Measurements from ENCODE around the gene CLDND1.

CLDND1 gene

DNA sequence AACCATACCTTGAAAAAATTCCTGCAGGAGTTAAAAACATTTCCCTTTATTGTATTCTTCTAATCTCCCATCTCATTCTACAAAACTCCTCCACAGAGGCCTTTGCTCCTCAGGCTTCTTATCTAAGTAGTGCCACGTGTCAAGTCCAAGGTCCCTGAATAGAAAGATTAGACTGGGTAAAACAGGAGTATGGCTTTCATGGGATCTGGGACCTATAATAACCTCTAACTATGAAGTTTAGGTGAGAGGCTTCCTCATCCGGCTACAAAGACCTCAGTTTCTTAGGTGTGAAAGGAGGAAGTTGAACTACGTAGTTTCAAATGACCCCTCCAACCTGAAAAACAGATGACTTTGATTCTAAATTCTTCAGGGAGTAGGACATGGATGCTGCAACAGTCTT, 29.1 kb upstream of the CLDND1 start:
- no peak for DNase-seq (ENCODE audit: low read depth in 2 of 2)

GRCh38 chr3:98551236-98551635, 28.5 kb upstream of the CLDND1 start:
- no peak for DNase-seq (ENCODE audit: low read depth in 2 of 2)

- no peak for DNase-seq (ENCODE audit: low read depth in 2 of 2)
Observed at GRCh38 chr3:98550833-98551232, 28.1 kb upstream of the CLDND1 start.

GRCh38 chr3:98548544-98548943, 25.8 kb upstream of the CLDND1 start:
- DNase-seq (ENCODE audit: low read depth in 2 of 2): no peak

DNA sequence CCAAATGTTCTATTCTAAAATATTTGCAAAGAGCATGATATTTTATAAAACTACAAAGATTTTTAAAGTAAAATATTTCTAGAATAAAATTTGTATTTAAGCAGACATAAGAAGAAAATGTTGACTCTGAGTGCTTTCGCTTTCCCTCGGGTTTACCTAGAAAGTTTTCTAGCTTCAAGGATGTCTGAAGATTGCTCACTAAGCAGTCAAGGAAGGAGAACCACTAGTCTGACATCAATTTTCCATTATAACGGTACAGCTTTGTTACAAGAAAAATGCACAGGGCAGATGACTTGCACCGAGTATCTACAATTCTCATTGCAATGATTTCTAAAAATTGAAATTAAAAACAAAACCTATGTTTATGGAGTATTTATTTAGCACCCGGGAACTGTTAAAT, 23.2 kb upstream of the CLDND1 start:
- DNase-seq (ENCODE audit: low read depth in 2 of 2): no peak

GRCh38 chr3:98542623-98543022, 19.9 kb upstream of the CLDND1 start:
- DNase-seq (ENCODE audit: low read depth in 2 of 2): no peak

- no peak for DNase-seq (ENCODE audit: low read depth in 2 of 2)
Observed at GRCh38 chr3:98541695-98542094, 19.0 kb upstream of the CLDND1 start.

DNA sequence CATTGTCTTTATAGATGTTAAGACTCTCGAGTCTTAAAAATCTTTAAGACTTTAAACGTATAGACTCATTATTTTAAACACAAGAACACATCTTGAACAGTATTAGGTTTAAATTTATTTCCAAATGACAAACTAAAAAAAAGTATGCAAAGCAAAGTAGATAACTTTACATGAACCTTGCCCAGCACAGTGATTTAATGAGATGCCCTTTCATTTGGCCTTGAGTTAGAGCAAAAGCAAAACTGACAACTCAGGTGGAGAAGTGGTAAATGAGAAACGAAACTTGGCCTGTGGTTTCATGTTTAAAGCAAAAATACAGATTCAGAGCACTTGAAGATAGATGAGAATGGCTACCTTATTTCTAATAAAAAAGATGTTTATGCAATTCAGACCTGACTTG, 17.6 kb upstream of the CLDND1 start:
- DNase-seq (ENCODE audit: low read depth in 2 of 2): no peak

GRCh38 chr3:98536456-98537017, 13.8 kb upstream of the CLDND1 start:
- no peak for DNase-seq (ENCODE audit: low read depth in 2 of 2)

GRCh38 chr3:98534734-98535133, 12.0 kb upstream of the CLDND1 start:
- no peak for DNase-seq (ENCODE audit: low read depth in 2 of 2)

DNA sequence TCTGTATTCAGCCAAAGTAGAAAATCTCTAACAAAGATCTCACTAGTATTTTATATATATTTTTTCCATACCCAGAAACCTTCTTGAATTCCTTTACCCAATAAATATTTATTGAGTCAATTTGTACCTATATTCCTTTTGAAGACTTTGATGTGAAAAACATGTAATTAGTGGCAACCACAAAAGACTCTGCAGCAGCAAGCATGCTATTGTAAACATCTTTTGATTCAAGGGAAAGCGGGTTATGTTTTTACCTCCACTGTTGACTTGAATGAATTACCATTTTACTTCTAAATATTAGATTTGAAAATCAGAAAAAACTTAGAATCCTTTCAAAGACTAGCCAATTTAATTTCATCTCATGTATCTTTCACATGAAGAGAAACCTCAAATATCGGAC, 11.5 kb upstream of the CLDND1 start:
- DNase-seq (ENCODE audit: low read depth in 2 of 2): no peak

DNA sequence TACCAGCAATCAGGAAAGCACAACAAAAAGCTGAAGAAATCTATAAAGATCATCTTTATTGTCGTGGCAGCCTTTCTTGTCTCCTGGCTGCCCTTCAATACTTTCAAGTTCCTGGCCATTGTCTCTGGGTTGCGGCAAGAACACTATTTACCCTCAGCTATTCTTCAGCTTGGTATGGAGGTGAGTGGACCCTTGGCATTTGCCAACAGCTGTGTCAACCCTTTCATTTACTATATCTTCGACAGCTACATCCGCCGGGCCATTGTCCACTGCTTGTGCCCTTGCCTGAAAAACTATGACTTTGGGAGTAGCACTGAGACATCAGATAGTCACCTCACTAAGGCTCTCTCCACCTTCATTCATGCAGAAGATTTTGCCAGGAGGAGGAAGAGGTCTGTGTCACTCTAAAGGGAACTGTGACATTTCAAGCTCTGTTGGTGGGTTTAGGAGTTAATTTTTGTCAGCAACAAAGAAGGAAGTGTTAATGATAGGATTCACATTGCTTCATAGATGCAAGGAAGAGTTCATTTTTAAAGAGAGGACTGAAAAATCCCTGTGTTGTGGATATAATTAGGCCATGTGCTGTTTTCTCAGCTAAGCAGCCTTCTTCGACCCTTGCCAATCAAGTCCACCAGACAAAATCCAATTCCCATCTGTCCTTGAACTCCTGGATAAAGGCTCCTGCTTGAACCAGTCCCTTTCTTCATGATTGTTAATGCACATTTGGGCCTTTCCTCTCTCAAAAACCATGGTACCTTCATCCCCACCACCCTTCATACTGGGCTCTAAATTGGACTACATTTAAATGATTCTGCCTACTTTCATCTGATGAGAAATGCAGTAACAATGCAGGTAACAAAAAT, 10.2 kb upstream of the CLDND1 start:
- DNase-seq (ENCODE audit: low read depth in 2 of 2): no peak

- no peak for DNase-seq (ENCODE audit: low read depth in 2 of 2)
Observed at GRCh38 chr3:98532275-98532637, 9.6 kb upstream of the CLDND1 start.

DNA sequence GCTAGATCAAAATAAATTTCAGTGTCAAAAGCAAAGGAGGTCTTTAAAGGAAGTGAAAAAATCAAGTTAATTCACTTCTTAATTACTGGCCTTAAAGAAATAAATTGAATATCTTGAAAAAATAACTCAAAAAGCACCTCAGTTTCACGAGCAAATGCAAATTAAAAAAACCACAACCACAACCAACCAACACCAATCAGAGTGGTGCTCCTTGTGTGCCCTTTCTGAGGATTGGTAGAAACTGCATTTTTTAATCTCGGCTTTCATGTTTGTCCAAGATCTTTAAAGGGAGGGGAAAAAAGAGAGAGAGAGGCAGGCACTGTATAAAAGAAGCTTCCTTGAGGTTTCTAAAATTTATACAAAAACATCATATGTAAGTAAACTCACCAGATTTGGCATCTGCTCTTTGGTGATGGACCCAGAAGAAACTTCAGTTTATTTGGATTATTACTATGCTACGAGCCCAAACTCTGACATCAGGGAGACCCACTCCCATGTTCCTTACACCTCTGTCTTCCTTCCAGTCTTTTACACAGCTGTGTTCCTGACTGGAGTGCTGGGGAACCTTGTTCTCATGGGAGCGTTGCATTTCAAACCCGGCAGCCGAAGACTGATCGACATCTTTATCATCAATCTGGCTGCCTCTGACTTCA, 9.0 kb upstream of the CLDND1 start, which contains the start of gene GPR15:
Gene GPR15 (plus strand): TSS at position 357 of the 653 bp plus-strand sequence. CDS start 56 bp downstream, at position 413.
- no peak for DNase-seq (ENCODE audit: low read depth in 2 of 2)

GRCh38 chr3:98530676-98531075, 8.0 kb upstream of the CLDND1 start:
- DNase-seq (ENCODE audit: low read depth in 2 of 2): no peak

- no peak for DNase-seq (ENCODE audit: low read depth in 2 of 2)
Observed at GRCh38 chr3:98529856-98530459, 7.3 kb upstream of the CLDND1 start.

DNA sequence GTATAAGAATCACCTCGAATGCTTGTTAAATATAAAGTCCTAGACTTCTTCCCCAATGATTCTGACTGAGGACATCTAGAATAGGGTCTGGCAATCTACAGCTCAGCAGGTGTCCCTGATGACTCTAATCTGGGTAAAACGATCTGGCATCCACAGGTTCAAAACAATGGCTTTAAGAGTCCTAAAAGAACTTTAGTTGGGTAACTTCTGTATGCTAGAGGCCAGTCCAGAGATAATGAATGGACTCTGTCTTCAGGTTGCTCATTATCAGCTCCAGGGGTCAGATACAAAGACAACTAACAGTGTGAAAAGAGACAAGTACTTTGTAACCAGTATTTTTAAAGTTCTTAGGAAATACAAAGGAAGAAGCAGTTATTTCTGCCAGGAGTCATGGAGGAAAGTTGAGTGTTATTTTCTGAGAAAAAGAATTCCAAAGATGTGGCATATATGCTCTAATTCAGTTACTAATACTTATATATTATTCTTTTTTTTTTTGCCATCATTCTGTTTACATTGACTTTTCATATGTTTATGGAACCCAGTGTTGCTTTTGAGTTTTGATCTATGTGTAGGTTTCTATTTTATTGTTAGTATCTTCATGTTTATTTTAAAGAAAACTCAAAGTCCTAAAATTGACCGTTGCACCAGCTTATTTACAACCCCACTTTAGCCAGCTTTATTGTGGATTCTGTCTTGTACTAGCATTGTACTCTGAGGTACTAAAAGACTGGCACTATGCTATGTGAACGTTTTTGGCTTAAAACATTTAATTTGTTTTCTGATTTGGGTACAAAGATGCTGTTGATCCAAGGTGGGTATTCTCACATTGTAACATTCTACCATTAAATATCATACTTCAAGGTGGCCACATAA, 6.0 kb upstream of the CLDND1 start:
- no peak for DNase-seq (ENCODE audit: low read depth in 2 of 2)

- DNase-seq (ENCODE audit: low read depth in 2 of 2): no peak
Observed at GRCh38 chr3:98525494-98525893, 2.8 kb upstream of the CLDND1 start.

GRCh38 chr3:98521897-98522543, 682 bp downstream of the CLDND1 start:
- DNase-seq (ENCODE audit: low read depth in 2 of 2): peak in 1 of 2 donors; percentile 13

DNA sequence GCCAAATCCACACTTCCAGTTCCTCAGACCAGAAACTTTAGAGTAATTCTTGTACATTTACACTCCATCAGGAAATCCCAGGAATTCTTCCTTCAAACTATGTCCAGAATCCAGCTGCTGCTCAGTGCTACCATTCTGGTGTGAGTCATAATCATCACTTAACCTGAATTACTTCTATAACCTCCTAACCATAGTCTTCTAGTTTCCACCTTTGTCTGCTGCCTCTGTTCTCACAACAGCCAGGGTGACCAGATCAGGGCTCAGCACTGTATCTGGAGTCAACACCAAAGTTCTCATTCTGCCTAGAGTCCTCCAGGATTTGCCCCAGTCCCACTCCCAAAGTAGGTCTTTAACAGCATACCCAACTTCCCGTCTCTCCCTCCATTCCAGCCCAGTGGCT, 3.4 kb downstream of the CLDND1 start:
- DNase-seq (ENCODE audit: low read depth in 2 of 2): no peak

DNA sequence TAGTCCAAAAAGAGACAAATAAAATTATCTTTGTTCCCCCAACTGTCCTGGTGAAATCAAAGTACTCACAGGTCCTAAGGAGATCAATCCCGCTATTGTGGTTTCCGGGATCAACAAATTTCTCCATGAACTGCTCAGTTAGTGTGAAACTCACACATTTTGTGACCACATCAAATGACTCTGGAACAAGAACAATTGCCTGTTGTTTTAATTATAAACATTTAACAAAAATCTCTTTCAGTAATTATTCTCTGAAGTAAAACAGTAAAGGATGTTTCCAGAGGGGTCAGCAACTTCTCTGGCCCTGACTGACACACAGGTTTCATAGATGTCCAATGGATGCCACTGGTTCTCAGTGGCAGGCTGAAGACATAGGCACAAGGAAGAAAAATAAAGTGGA, 3.9 kb downstream of the CLDND1 start:
- DNase-seq (ENCODE audit: low read depth in 2 of 2): no peak
